SK-N-SH (cell line): ENCODE measurements around the gene AP3D1. TPM values are rescaled to one million over a fixed set of nuclear protein-coding genes. Genes with fewer than 3 reads are reported as not detected.

Experiments used
- CTCF ChIA-PET: fragments of 300-600, 350-600 bp; formaldehyde crosslinking; extraction: SDS; loops from one replicate; lab custom pipeline; 2021; lab: Yijun Ruan, JAX
- POLR2A ChIA-PET: fragments of 350-600 bp; sonication (Branson Sonifier 250); formaldehyde crosslinking; extraction: SDS; loops from one replicate; lab custom pipeline; 2020; ENCODE audit warnings: antibody characterized with exemption, inconsistent platforms; lab: Yijun Ruan, JAX
- DNase-seq: peaks from one replicate; pipeline ENCODE4 v3.0.0; 2012
- H2AFZ ChIP-seq: fragments of 200-600 bp; sonication (generic); 2 replicates; pipeline ENCODE4 v1.8.1; 2016; ENCODE audit warnings: antibody characterized with exemption, mild to moderate bottlenecking, low read depth
- H3F3A ChIP-seq: fragments of 200-600 bp; sonication (generic); replicated peaks from 2 replicates; pipeline ENCODE3; 2016; ENCODE audit warnings: antibody characterized with exemption, mild to moderate bottlenecking; ENCODE audit not compliant: insufficient read depth
- H3K27ac ChIP-seq, 2 experiments: fragments of 200-500 bp in 1 of 2; fragments of 200-600 bp in 1 of 2; sonication (Bioruptor generic) in 1 of 2; sonication (generic), shearing (Covaris generic) in 1 of 2; 2 replicates each; pipeline versions ENCODE4 v1.5.1 to v1.6.1; 2014 to 2016; ENCODE audit warnings: low read depth in 2 of 2, inconsistent platforms in 1 of 2, low read length in 1 of 2, mild to moderate bottlenecking in 1 of 2, mixed read lengths in 1 of 2
- H3K27me3 ChIP-seq: fragments of 200-600 bp; sonication (generic), shearing (Covaris generic); 2 replicates; pipeline ENCODE4 v1.6.1; 2016; ENCODE audit warnings: mixed run types; ENCODE audit not compliant: insufficient read depth
- H3K36me3 ChIP-seq, 2 experiments: fragments of 200-500 bp in 1 of 2; fragments of 200-600 bp in 1 of 2; sonication (Bioruptor generic) in 1 of 2; sonication (generic) in 1 of 2; replicated peaks in 1 of 2; 2 replicates each; pipeline versions ENCODE3 to v1.5.1; 2014 to 2016; ENCODE audit warnings: low read length in 1 of 2, mild to moderate bottlenecking in 1 of 2; ENCODE audit not compliant: insufficient read depth in 2 of 2, control insufficient read depth in 1 of 2
- H3K4me1 ChIP-seq, 2 experiments: fragments of 200-500 bp in 1 of 2; fragments of 200-600 bp in 1 of 2; sonication (Bioruptor generic) in 1 of 2; sonication (generic), shearing (Covaris generic) in 1 of 2; 2 replicates each; pipeline versions ENCODE4 v1.5.1 to v1.6.1; 2014 to 2016; ENCODE audit warnings: low read depth in 1 of 2, low read length in 1 of 2, mixed run types in 1 of 2; ENCODE audit not compliant: insufficient read depth in 2 of 2, control insufficient read depth in 1 of 2
- H3K4me2 ChIP-seq: fragments of 200-600 bp; sonication (generic), shearing (Covaris generic); 2 replicates; pipeline ENCODE4 v1.6.1; 2017; ENCODE audit warnings: mixed run types
- H3K4me3 ChIP-seq, 2 experiments: fragments of 200-500 bp in 1 of 2; fragments of 200-600 bp in 1 of 2; sonication (Bioruptor generic) in 1 of 2; sonication (generic), shearing (Covaris generic) in 1 of 2; 2 replicates each; pipeline versions ENCODE4 v1.5.1 to v1.8.1; 2014 to 2016; ENCODE audit warnings: low read depth in 2 of 2, inconsistent platforms in 1 of 2, low read length in 1 of 2, mild to moderate bottlenecking in 1 of 2, mixed read lengths in 1 of 2, moderate library complexity in 1 of 2
- H3K79me2 ChIP-seq: fragments of 200-600 bp; sonication (generic); 2 replicates; pipeline ENCODE4 v1.8.1; 2017; ENCODE audit warnings: mild to moderate bottlenecking; ENCODE audit not compliant: insufficient read depth
- H3K9ac ChIP-seq: fragments of 200-600 bp; sonication (generic); 2 replicates; pipeline ENCODE4 v1.6.1; 2017; ENCODE audit warnings: mixed run types
- H3K9me2 ChIP-seq: fragments of 200-600 bp; sonication (generic); 2 replicates; pipeline ENCODE4 v1.6.1; 2017; ENCODE audit warnings: mixed run types
- H3K9me3 ChIP-seq: fragments of 200-600 bp; sonication (generic); 2 replicates; pipeline ENCODE4 v1.6.1; 2017; ENCODE audit warnings: mixed run types, mild to moderate bottlenecking, moderate library complexity
- H4K20me1 ChIP-seq: fragments of 200-600 bp; sonication (generic); 2 replicates; pipeline ENCODE4 v1.6.1; 2017; ENCODE audit warnings: mild to moderate bottlenecking, mixed run types; ENCODE audit not compliant: insufficient read depth
- CTCF ChIP-seq: fragments of 200-600 bp; sonication (generic); IDR thresholded peaks from 2 replicates; pipeline ENCODE4 v1.6.1; 2017; ENCODE audit warnings: antibody characterized with exemption, mild to moderate bottlenecking, moderate library complexity
- ELF1 ChIP-seq: IDR thresholded peaks from 2 replicates; pipeline ENCODE4 v1.4.0; 2012
- FOXM1 ChIP-seq: IDR thresholded peaks from 2 replicates; pipeline ENCODE4 v1.4.0; 2012; ENCODE audit warnings: low read depth, mild to moderate bottlenecking
- IRF3 ChIP-seq: fragments of 150-350 bp; IDR thresholded peaks from 2 replicates; pipeline ENCODE4 v1.6.1; 2016; ENCODE audit warnings: mild to moderate bottlenecking, low read depth, low read length
- JUND ChIP-seq: IDR thresholded peaks from 2 replicates; pipeline ENCODE4 v1.4.0; 2012
- MXI1 ChIP-seq: IDR thresholded peaks from 2 replicates; pipeline ENCODE4 v1.6.1; 2012; ENCODE audit warnings: mild to moderate bottlenecking, low read depth, low read length, improper control_type of control experiment
- NFIC ChIP-seq: IDR thresholded peaks from 2 replicates; pipeline ENCODE4 v1.4.0; 2012; ENCODE audit warnings: borderline replicate concordance
- NRF1 ChIP-seq: IDR thresholded peaks from 2 replicates; pipeline ENCODE4 v1.6.1; 2012; ENCODE audit warnings: low read depth, mild to moderate bottlenecking, low read length
- RAD21 ChIP-seq: IDR thresholded peaks from 2 replicates; pipeline ENCODE4 v1.6.1; 2012; ENCODE audit warnings: mild to moderate bottlenecking, low read length
- RCOR1 ChIP-seq: fragments of 150-350 bp; IDR thresholded peaks from 2 replicates; pipeline ENCODE4 v1.6.1; 2017; ENCODE audit warnings: antibody characterized with exemption, low read length
- REST ChIP-seq: IDR thresholded peaks from 2 replicates; pipeline ENCODE4 v1.6.1; 2012; ENCODE audit warnings: mild to moderate bottlenecking, low read depth, low read length, moderate library complexity
- TCF12 ChIP-seq: IDR thresholded peaks from 2 replicates; pipeline ENCODE4 v1.4.0; 2012
- TEAD4 ChIP-seq: IDR thresholded peaks from 2 replicates; pipeline ENCODE4 v1.4.0; 2012; ENCODE audit warnings: mild to moderate bottlenecking, borderline replicate concordance; ENCODE audit not compliant: insufficient read depth
- WGBS: methylation state at CpG from one replicate; pipeline ENCODE4 v1.1.6; 2017; ENCODE audit warnings: low lambda C conversion rate; 5-methylcytosine and 5-hydroxymethylcytosine counted together
- polyA plus RNA-seq, 3 experiments: library from polyadenylated mRNA; depleted of rRNA; stranded (reverse); fragments of >200 nt; gene quantifications; 2 replicates each; pipeline ENCODE4 v1.2.3, GENCODE V29; 2012
- TF ChIP-seq, protein P1 (sequence below): IDR thresholded peaks from 2 replicates; pipeline ENCODE4 v1.4.0; 2012; ENCODE audit warnings: low read depth, borderline replicate concordance
- TF ChIP-seq, protein P2 (sequence below): IDR thresholded peaks from 2 replicates; pipeline ENCODE4; 2012

The AP3D1 gene
- polyA plus RNA-seq, 1 of the 3 experiments (the other 2 are of a cell fraction) = 127 TPM

- Histone ChIP-seq H3K4me2 (no peak overlapping the region), H3F3A (no peaks in the 10 kb centered on the region), H3K9me2 (no peaks in the 10 kb centered on the region), H3K27ac (no peak overlapping the region), H3K9me3 (no peaks in the 10 kb centered on the region), H3K4me3 (no peak overlapping the region), H4K20me1 (peaks cover 44% of the 10 kb centered on the region), H3K79me2 (peaks cover 51% of the 10 kb centered on the region), H3K36me3 (peaks cover 26 to 56% of the 10 kb centered on the region in 2 experiments), H3K27me3 (no peaks in the 10 kb centered on the region), H3K4me1 (no peaks in the 10 kb centered on the region), H2AFZ (no peak overlapping the region), H3K9ac (no peak overlapping the region)
- no peak for DNase-seq
- TF ChIP-seq, protein P1, sequence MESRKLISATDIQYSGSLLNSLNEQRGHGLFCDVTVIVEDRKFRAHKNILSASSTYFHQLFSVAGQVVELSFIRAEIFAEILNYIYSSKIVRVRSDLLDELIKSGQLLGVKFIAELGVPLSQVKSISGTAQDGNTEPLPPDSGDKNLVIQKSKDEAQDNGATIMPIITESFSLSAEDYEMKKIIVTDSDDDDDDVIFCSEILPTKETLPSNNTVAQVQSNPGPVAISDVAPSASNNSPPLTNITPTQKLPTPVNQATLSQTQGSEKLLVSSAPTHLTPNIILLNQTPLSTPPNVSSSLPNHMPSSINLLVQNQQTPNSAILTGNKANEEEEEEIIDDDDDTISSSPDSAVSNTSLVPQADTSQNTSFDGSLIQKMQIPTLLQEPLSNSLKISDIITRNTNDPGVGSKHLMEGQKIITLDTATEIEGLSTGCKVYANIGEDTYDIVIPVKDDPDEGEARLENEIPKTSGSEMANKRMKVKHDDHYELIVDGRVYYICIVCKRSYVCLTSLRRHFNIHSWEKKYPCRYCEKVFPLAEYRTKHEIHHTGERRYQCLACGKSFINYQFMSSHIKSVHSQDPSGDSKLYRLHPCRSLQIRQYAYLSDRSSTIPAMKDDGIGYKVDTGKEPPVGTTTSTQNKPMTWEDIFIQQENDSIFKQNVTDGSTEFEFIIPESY = no peak
- TF ChIP-seq CTCF (no peak), RCOR1 (no peak), RAD21 (no peak), TEAD4 (no peak), NFIC (no peak), NRF1 (no peak), IRF3 (no peak), JUND (no peak), ELF1 (no peak), FOXM1 (no peak), MXI1 (no peak), REST (no peak), TCF12 (no peak)
- TF ChIP-seq, protein P2, sequence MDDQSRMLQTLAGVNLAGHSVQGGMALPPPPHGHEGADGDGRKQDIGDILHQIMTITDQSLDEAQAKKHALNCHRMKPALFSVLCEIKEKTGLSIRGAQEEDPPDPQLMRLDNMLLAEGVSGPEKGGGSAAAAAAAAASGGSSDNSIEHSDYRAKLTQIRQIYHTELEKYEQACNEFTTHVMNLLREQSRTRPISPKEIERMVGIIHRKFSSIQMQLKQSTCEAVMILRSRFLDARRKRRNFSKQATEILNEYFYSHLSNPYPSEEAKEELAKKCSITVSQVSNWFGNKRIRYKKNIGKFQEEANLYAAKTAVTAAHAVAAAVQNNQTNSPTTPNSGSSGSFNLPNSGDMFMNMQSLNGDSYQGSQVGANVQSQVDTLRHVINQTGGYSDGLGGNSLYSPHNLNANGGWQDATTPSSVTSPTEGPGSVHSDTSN = no peak
- ChIA-PET CTCF (interaction anchor here (0.9 to 1.1 kb wide), 2 partner anchors 19 to 186 kb away, joined by 3 to 4 read pairs; no protein-coding TSS in a partner anchor), POLR2A (no interaction called here)
- WGBS = no CpG with 5 or more reads among the region's 11 CpGs
Measured at GRCh38 chr19:2129486-2129885, 21.9 kb downstream of the AP3D1 start.
